ENCODE measurements around the gene TPRG1.

TPRG1 gene

GRCh38 chr3:189363590-189364255 lies 192.0 kb downstream of the TPRG1 start:
- DNase-seq, result no peak

GRCh38 chr3:189365609-189366564 lies 194.1 kb downstream of the TPRG1 start:
- no peak for DNase-seq

DNA sequence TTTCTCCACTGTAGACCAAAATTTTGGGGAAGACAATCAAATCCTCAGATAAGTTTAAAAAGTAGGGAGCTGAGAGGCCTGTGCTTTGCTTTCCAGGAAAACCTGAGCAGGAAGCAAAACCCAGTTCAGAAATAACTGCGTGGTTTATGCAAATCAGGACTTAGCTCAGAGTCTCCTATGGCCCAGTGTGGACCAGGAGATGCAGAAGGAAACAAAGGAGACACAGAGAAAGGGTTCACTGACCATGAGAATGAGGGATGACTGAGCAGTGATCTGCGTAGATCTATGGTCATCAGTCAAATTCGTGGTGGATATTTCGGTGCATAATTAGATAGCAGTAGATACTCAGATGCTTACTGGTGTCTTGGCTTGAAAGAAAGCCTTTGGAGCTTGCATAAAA lies 196.6 kb downstream of the TPRG1 start:
- DNase-seq, result no peak

GRCh38 chr3:189369636-189370035 lies 197.9 kb downstream of the TPRG1 start:
- DNase-seq, result no peak

DNA sequence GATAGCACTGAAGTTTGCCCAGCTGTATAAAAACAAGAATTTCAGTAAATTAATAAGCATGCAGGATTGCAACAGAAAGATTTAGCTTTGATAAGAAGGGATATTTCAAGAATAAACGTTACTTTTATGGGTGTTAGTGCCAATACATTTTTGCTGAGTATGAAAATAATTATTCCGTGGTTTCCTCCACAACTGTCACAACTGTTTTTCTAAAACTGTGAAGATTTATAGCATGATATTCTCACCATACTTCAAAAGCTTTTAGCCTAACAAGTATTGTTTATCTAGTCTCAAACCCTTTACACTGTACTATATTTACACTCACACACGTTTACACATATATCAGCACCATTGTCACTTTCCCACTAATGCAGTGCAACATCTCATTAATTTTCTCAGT lies 200.5 kb downstream of the TPRG1 start:
- DNase-seq, result no peak
